Fibroblast of skin of left quadriceps (primary cell): ENCODE results near the gene AGXT.

Source experiments
- DNase-seq, 2 experiments: peaks; one replicate each; pipeline ENCODE4 v3.0.0-alpha.2; 2013; ENCODE audit warnings: low read depth in 2 of 2

The AGXT gene

DNA sequence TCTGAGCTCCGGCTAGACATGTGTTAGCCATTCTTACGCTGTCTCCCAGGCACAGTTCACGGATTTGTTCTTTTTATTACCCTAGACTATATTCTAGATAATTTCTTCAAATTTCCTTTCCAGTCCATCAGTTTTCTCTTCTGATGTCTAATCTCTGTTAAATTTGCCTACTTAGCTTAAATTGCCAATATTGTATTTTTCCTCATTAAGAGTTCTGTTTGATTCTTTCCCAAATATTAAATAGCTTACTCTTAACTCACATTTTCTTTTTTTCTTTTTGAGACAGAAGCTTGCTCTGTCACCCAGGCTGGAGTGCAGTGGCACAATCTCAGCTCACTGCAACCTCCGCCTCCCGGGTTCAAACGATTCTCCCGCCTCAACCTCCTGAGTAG, 58.8 kb downstream of the AGXT start:
- DNase-seq = no peak

DNA sequence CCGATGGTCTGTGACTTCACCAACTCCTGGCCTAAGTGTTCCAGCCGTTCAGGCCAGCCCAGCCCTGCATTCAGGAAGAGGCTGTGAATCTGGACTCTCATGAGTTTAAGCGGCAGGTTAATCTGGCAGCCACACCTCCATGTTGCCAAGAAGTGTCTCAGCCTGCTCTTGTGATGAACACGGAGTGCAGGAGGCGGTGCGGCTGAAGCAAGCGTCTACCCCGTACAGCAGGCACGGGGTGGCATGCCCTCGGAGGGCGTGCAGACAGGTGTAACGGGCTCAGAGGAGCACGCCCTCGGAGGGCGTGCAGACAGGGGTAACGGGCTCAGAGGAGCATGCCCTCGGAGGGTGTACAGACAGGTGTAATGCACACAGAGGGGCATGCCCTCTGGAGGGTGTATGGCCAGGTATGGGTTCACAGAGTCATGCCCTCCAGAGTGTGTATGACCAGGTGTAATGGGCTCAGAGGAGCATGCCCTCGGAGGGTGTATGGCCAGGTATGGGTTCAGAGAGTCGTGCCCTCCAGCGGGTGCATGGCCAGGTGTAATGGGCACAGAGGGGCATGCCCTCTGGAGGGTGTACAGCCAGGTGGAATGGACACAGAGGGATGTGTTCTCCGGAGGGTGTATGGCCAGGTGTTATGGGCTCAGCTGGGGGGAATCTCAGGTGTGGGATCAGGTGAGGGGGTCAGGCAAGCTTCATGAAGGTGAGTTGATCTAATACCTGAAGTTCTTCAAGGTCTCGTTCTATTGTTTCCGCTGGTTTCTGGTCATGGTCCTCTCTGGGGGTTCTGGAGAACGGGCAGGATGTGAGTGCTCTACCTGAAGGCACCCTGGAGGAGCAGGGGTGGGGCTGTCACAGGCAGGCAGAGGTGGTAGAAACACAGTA, 60.1 kb downstream of the AGXT start:
- DNase-seq = no peak

DNA sequence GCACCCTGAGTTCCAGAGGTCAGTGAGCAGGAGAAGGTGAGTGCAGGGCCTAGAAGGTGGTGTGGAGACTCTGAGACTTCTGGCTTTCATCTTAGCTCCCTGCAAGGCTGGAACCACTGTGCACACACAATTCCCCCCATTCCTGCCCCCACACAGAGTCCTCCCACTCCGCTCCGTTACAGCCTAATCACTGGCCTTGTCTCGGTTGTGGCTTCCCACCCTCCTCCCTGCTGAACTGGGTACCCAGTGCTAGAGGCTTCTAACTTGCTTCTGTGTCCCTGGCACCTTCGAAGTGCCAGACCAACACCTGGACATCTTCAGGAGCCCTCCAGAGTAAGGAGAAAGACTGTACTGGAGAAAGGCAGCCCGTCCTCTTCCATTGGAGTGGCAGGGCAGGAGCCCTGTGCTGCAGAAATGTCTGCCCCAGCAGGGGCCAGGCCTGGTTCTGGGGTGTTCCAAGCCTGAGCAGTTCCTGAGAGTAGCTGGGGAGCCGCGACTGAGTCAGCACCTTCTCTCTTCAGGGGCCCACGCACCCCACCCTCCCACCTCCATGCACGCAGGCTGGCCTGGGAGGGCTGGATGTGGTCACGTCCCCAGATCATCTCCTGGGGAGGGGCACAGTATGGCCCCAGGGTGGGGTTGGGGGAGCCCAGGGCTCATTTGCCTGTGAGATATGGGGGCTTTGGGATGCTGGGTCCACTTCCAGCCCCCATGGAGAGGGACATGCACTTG, 60.9 kb downstream of the AGXT start:
- DNase-seq = no peak
